Measurements from ENCODE around the gene PPP2R5C. TPM values are rescaled to one million over a fixed set of nuclear protein-coding genes. Genes with fewer than 3 reads are reported as not detected.
A peak's percentile ranks its signal among the peaks of the same experiment; 100 is the strongest.
"Not testable (repeated sequence)": the region's sequence is repeated elsewhere in the genome, so short reads cannot be mapped to it uniquely, and the experiment has no call there.

Gene PPP2R5C
- total RNA-seq, 1 experiment from 2014 or later = 101 TPM

- peak; percentile 85 for DNase-seq (ENCODE audit: low spot score)
These were observed 203.0 kb downstream of the PPP2R5C start, which contains the start of gene DYNC1H1 for GRCh38 chr14:101964297-101965180. DYNC1H1 (plus strand) TSS chr14:101964573; CDS start chr14:101964692, 119 bp downstream.

- DNase-seq (ENCODE audit: low spot score) = peak; percentile 69
These were observed 203.7 kb downstream of the PPP2R5C start for GRCh38 chr14:101965181-101965544.

GRCh38 chr14:101965770-101966722 is 204.5 kb downstream of the PPP2R5C start:
- DNase-seq (ENCODE audit: low spot score) = no peak

GRCh38 chr14:101966742-101967141 is 205.2 kb downstream of the PPP2R5C start:
- no peak for DNase-seq (ENCODE audit: low spot score)

- no peak for DNase-seq (ENCODE audit: low spot score)
These were observed 206.7 kb downstream of the PPP2R5C start for GRCh38 chr14:101968186-101968585.

- DNase-seq (ENCODE audit: low spot score) = no peak
These were observed 208.0 kb downstream of the PPP2R5C start for GRCh38 chr14:101969481-101969880.

- no peak for DNase-seq (ENCODE audit: low spot score)
These were observed 209.4 kb downstream of the PPP2R5C start for GRCh38 chr14:101970830-101971400.

- DNase-seq (ENCODE audit: low spot score) = not testable (repeated sequence)
These were observed 209.9 kb downstream of the PPP2R5C start for GRCh38 chr14:101971458-101971857.

- DNase-seq (ENCODE audit: low spot score) = peak; percentile 97
These were observed 210.8 kb downstream of the PPP2R5C start for GRCh38 chr14:101972126-101972866.

GRCh38 chr14:101973356-101973755 is 211.8 kb downstream of the PPP2R5C start:
- DNase-seq (ENCODE audit: low spot score) = no peak

- DNase-seq (ENCODE audit: low spot score) = no peak
These were observed 213.7 kb downstream of the PPP2R5C start for GRCh38 chr14:101975231-101975630.

Other genes starting within 250 kb of the PPP2R5C start
- not detected in 2 replicates for gene DIO3, start 200.2 kb upstream of the PPP2R5C start, total RNA-seq (2014; rRNA removed; shearing (Covaris generic))
- gene DYNC1H1, start 202.9 kb downstream of the PPP2R5C start, total RNA-seq (2014; rRNA removed; shearing (Covaris generic)) = 112 and 113 TPM in 2 replicates

Measured in H4 (cell line).